ENCODE results near the gene KIF25. TPM values are rescaled to one million over a fixed set of nuclear protein-coding genes. Genes with fewer than 3 reads are reported as not detected.
A peak's percentile ranks its signal among the peaks of the same experiment; 100 is the strongest.
"Not testable (repeated sequence)": the region's sequence is repeated elsewhere in the genome, so short reads cannot be mapped to it uniquely, and the experiment has no call there.

KIF25 gene
- total RNA-seq, 1 experiment from 2014 or later = 0.59 TPM

DNA sequence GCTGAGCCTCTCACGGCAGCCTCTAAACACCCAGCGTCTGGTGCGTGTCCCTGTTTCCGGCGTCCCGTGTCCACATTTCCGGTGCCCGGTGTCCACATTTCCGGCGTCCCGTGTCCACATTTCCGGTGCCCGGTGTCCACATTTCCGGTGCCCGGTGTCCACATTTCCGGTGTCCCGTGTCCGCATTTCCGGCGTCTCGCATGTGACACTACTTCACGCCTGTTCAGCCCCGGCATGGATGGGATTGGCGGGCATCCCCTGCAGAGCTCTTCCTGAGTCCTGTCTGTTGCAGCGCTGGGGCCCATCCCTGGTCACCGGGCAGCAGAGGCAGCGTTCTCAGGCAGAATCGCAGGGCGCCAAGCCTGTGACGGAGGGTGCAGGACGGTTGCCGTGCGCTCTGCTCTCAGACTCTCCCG lies 78.3 kb downstream of the KIF25 start:
- no peak for TF ChIP-seq CTCF (conservative IDR thresholded peaks at IDR 0.05)
- Histone ChIP-seq H3K9me3 (ENCODE audit: control insufficient read depth, low read depth, low read length) (no peaks in the 10 kb centered on the region), H2BK5ac (ENCODE audit: insufficient read length, low read length) (no peak overlapping the region), H3K4ac (ENCODE audit: low read depth, low read length) (no peak overlapping the region), H2BK12ac (ENCODE audit: insufficient read length, low read depth, low read length) (no peak overlapping the region), H3K27ac (ENCODE audit: insufficient read length, low read depth, low read length) (no peak overlapping the region), H3K4me2 (ENCODE audit: insufficient read depth, insufficient read length, low read length) (no peak overlapping the region), H3T11ph (ENCODE audit: low read length) (no peak overlapping the region), H3K79me2 (ENCODE audit: insufficient read depth, low read length) (no peaks in the 10 kb centered on the region), H4K91ac (ENCODE audit: insufficient read length, low read depth, low read length) (no peak overlapping the region), H3K23me2 (ENCODE audit: insufficient read length, low read depth, low read length, poor library complexity, severe bottlenecking) (no peaks in the 10 kb centered on the region), H3K14ac (ENCODE audit: insufficient read depth, low read length) (no peak overlapping the region), H3K23ac (ENCODE audit: insufficient read length, low read depth, low read length) (no peak overlapping the region), H4K5ac (ENCODE audit: insufficient read length, low read depth, low read length) (no peak overlapping the region), H2BK20ac (ENCODE audit: low read depth, low read length, poor library complexity, severe bottlenecking) (no peak overlapping the region), H4K20me1 (ENCODE audit: control insufficient read depth, insufficient read depth, insufficient read length) (no peaks in the 10 kb centered on the region), H3K9ac (ENCODE audit: extremely low read depth, insufficient read length, low read length) (no peak overlapping the region), H3K27me3 (ENCODE audit: insufficient read depth, low read length) (no peaks in the 10 kb centered on the region), H2BK120ac (ENCODE audit: low read depth, low read length, poor library complexity, severe bottlenecking) (no peak overlapping the region), H3K79me1 (ENCODE audit: insufficient read depth, low read depth, low read length, poor library complexity, severe bottlenecking) (no peaks in the 10 kb centered on the region), H4K8ac (replicated peaks; ENCODE audit: insufficient read length, low read depth, low read length) (no peak overlapping the region), H3K56ac (ENCODE audit: insufficient read length, low read depth, low read length) (no peak overlapping the region), H2AFZ (ENCODE audit: low read length) (no peak overlapping the region), H2BK15ac (ENCODE audit: low read depth, low read length) (no peak overlapping the region), H3K4me1 (ENCODE audit: insufficient read depth, low read length) (no peaks in the 10 kb centered on the region), H2AK5ac (ENCODE audit: insufficient read length, low read length) (no peak overlapping the region), H3K18ac (ENCODE audit: insufficient read length, low read depth, low read length) (no peak overlapping the region)
- H3K27me3 Mint-ChIP-seq (ENCODE audit: low read depth) = 0 out of 2 replicates have a peak, but pooled peaks cover 2% of the 10 kb centered on the region
- H3K4me1 Mint-ChIP-seq = peaks cover 7 to 12% of the 10 kb centered on the region in 2 experiments
- no peak for DNase-seq
- H3K4me3 Mint-ChIP-seq = no peak overlapping the region; a peak in 1 of 5 replicates
- H3K36me3 Mint-ChIP-seq (ENCODE audit: insufficient read depth in 1 of 3, low read depth in 3 of 3) = no peaks in the 10 kb centered on the region
- H3K27ac Mint-ChIP-seq = peak overlapping the region in 1 of 3 experiments; percentile 59; a peak in 1 of 7 replicates
- H3K9me3 Mint-ChIP-seq = no peaks in the 10 kb centered on the region; a peak in 1 of 5 replicates
- WGBS (ENCODE audit: extremely low coverage, insufficient read length, low lambda C conversion rate) = no CpG with 5 or more reads among the region's 34 CpGs

GRCh38 chr6:168077401-168077800 lies 79.9 kb downstream of the KIF25 start:
- not testable (repeated sequence) for H2BK120ac ChIP-seq (ENCODE audit: low read depth, low read length, poor library complexity, severe bottlenecking); H3K27ac Mint-ChIP-seq; H2BK20ac ChIP-seq (ENCODE audit: low read depth, low read length, poor library complexity, severe bottlenecking); H4K8ac ChIP-seq (replicated peaks; ENCODE audit: insufficient read length, low read depth, low read length); H3K4me2 ChIP-seq (ENCODE audit: insufficient read depth, insufficient read length, low read length); H3K4me3 Mint-ChIP-seq; H2BK12ac ChIP-seq (ENCODE audit: insufficient read length, low read depth, low read length); H3K4ac ChIP-seq (ENCODE audit: low read depth, low read length); DNase-seq; H3K14ac ChIP-seq (ENCODE audit: insufficient read depth, low read length); H4K20me1 ChIP-seq (ENCODE audit: control insufficient read depth, insufficient read depth, insufficient read length); H2AK5ac ChIP-seq (ENCODE audit: insufficient read length, low read length); H3K9me3 ChIP-seq (ENCODE audit: control insufficient read depth, low read depth, low read length); H3K4me1 ChIP-seq (ENCODE audit: insufficient read depth, low read length); H4K5ac ChIP-seq (ENCODE audit: insufficient read length, low read depth, low read length); H2BK15ac ChIP-seq (ENCODE audit: low read depth, low read length); H3K36me3 Mint-ChIP-seq (ENCODE audit: insufficient read depth in 1 of 3, low read depth in 3 of 3); H3K27me3 Mint-ChIP-seq (ENCODE audit: low read depth); H3K27ac ChIP-seq (ENCODE audit: insufficient read length, low read depth, low read length); H3K79me1 ChIP-seq (ENCODE audit: insufficient read depth, low read depth, low read length, poor library complexity, severe bottlenecking); H3K18ac ChIP-seq (ENCODE audit: insufficient read length, low read depth, low read length); H3T11ph ChIP-seq (ENCODE audit: low read length); H3K79me2 ChIP-seq (ENCODE audit: insufficient read depth, low read length); H3K4me1 Mint-ChIP-seq; H4K91ac ChIP-seq (ENCODE audit: insufficient read length, low read depth, low read length); H3K9me3 Mint-ChIP-seq; H2BK5ac ChIP-seq (ENCODE audit: insufficient read length, low read length); H3K23me2 ChIP-seq (ENCODE audit: insufficient read length, low read depth, low read length, poor library complexity, severe bottlenecking); H3K27me3 ChIP-seq (ENCODE audit: insufficient read depth, low read length); H3K56ac ChIP-seq (ENCODE audit: insufficient read length, low read depth, low read length); H3K9ac ChIP-seq (ENCODE audit: extremely low read depth, insufficient read length, low read length); H3K23ac ChIP-seq (ENCODE audit: insufficient read length, low read depth, low read length); H2AFZ ChIP-seq (ENCODE audit: low read length)
- WGBS (ENCODE audit: extremely low coverage, insufficient read length, low lambda C conversion rate) = no CpG with 5 or more reads among the region's 7 CpGs

Data from H9 (cell line).